COLO668 (cell line): ENCODE results near the gene NDOR1.

Experiments
- DNase-seq: peaks from one replicate; lab custom pipeline; 2025; ENCODE audit not compliant: unreplicated experiment; lab: John Stamatoyannopoulos, UW

Gene NDOR1

GRCh38 chr9:137219757-137220316 is 14.3 kb downstream of the NDOR1 start:
- DNase-seq = no peak

- DNase-seq = peak; percentile 41
Measured at GRCh38 chr9:137220317-137221094, 15.0 kb downstream of the NDOR1 start.

- DNase-seq = no peak
Measured at GRCh38 chr9:137221095-137221505, 15.6 kb downstream of the NDOR1 start.

GRCh38 chr9:137221506-137222111 is 16.1 kb downstream of the NDOR1 start:
- DNase-seq = peak; percentile 37

- DNase-seq = peak; percentile 50
Measured at GRCh38 chr9:137222190-137223077, 16.9 kb downstream of the NDOR1 start, which contains the start of gene RNF208. Gene RNF208 (minus strand): TSS chr9:137222240. CDS start chr9:137221212, 1,028 bp downstream.

- DNase-seq = peak; percentile 96
Measured at GRCh38 chr9:137223078-137223970, 17.8 kb downstream of the NDOR1 start.

GRCh38 chr9:137224830-137225694 is 19.6 kb downstream of the NDOR1 start, which contains the start of gene CYSRT1:
Gene CYSRT1 (plus strand): TSS chr9:137225174. CDS start chr9:137225622, 448 bp downstream.
- DNase-seq = no peak

GRCh38 chr9:137225699-137226331 is 20.3 kb downstream of the NDOR1 start:
- no peak for DNase-seq

GRCh38 chr9:137226338-137227053 is 21.0 kb downstream of the NDOR1 start:
- DNase-seq = no peak

- DNase-seq = peak; percentile 79
Measured at GRCh38 chr9:137227054-137227852, 21.8 kb downstream of the NDOR1 start, which contains the start of gene RNF224. Gene RNF224 (plus strand): TSS chr9:137227502. CDS start chr9:137228336, 834 bp downstream.

GRCh38 chr9:137227853-137228505 is 22.5 kb downstream of the NDOR1 start:
- no peak for DNase-seq

- DNase-seq = no peak
Measured at GRCh38 chr9:137228506-137228967, 23.0 kb downstream of the NDOR1 start.

GRCh38 chr9:137228968-137229896 is 23.7 kb downstream of the NDOR1 start:
- DNase-seq = no peak

- no peak for DNase-seq
Measured at GRCh38 chr9:137229903-137230704, 24.6 kb downstream of the NDOR1 start.
